Brain microvascular endothelial cell (primary cell): ENCODE measurements around the gene SPARCL1.

Source experiments
- DNase-seq: peaks from one replicate; pipeline ENCODE4 v3.0.0-alpha.2; 2020
- H3K27ac ChIP-seq: fragments of 250-450 bp; sonication (Bioruptor Pico); 2 replicates; pipeline ENCODE4 v1.5.1; 2020; ENCODE audit warnings: mild to moderate bottlenecking, moderate library complexity
- H3K27me3 ChIP-seq: fragments of 250-450 bp; sonication (Bioruptor Pico); replicated peaks from 2 replicates; pipeline ENCODE4 v1.5.1; 2020; ENCODE audit warnings: mild to moderate bottlenecking
- H3K36me3 ChIP-seq: fragments of 250-450 bp; sonication (Bioruptor Pico); replicated peaks from 2 replicates; pipeline ENCODE4 v1.5.1; 2020; ENCODE audit warnings: mild to moderate bottlenecking
- H3K4me3 ChIP-seq: 2 replicates; pipeline ENCODE4 v1.5.1; 2011; ENCODE audit warnings: low read depth, mild to moderate bottlenecking, control low read depth, low read length, moderate library complexity
- in situ Hi-C: cut with HindIII; loops from 2 replicates; pipeline ENCODE4 v1.10.0; 2017; ENCODE audit warnings: low sequenced_read_pairs, low pct_ligation_motif_present
- TF ChIP-seq, protein P1 (sequence below): IDR thresholded peaks from 2 replicates; pipeline ENCODE4 v1.5.1; 2011; ENCODE audit warnings: low read depth, mild to moderate bottlenecking, moderate library complexity, low read length, control low read depth, inconsistent platforms; ENCODE audit errors: missing control alignments

SPARCL1 gene

DNA sequence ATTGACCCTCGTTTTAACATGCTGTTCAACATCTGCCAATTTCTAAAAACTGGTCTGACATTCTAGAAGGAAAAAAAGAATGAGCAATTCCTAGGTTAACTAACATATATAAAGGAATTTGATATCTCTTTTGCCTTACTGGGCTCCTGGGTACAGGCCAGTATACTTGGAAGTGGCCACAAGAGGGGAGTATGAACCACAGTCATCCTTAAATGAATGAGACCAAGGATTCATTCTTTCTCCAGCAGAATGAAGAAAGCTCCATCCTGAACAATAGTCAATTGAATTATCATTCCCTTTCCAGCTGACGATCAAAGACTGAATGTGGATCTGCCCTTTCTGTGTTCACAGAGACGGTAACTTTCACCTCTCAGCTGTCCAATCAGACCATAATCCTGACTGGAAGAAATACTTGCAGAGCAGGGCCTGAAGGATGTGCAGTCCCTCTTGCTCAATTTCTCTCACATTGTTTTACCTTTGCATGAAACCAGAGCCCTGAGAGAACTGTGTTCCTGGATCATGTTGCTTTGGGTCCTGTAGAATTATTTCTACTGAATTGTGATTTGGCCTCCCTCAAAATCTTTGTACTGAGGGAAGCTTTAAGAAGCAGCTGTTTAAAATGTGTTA lies 14.8 kb upstream of the SPARCL1 start:
- DNase-seq: peak; percentile 59
- in situ Hi-C loops: loop anchor here (25.0 kb wide), 1 partner anchor 293 kb away; the partner anchor contains the start of gene MEPE
- Histone ChIP-seq H3K27ac (no peak overlapping the region), H3K36me3 (no peaks in the 10 kb centered on the region), H3K27me3 (no peaks in the 10 kb centered on the region), H3K4me3 (no peak overlapping the region)
- TF ChIP-seq, protein P1, sequence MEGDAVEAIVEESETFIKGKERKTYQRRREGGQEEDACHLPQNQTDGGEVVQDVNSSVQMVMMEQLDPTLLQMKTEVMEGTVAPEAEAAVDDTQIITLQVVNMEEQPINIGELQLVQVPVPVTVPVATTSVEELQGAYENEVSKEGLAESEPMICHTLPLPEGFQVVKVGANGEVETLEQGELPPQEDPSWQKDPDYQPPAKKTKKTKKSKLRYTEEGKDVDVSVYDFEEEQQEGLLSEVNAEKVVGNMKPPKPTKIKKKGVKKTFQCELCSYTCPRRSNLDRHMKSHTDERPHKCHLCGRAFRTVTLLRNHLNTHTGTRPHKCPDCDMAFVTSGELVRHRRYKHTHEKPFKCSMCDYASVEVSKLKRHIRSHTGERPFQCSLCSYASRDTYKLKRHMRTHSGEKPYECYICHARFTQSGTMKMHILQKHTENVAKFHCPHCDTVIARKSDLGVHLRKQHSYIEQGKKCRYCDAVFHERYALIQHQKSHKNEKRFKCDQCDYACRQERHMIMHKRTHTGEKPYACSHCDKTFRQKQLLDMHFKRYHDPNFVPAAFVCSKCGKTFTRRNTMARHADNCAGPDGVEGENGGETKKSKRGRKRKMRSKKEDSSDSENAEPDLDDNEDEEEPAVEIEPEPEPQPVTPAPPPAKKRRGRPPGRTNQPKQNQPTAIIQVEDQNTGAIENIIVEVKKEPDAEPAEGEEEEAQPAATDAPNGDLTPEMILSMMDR: peak; percentile 77

DNA sequence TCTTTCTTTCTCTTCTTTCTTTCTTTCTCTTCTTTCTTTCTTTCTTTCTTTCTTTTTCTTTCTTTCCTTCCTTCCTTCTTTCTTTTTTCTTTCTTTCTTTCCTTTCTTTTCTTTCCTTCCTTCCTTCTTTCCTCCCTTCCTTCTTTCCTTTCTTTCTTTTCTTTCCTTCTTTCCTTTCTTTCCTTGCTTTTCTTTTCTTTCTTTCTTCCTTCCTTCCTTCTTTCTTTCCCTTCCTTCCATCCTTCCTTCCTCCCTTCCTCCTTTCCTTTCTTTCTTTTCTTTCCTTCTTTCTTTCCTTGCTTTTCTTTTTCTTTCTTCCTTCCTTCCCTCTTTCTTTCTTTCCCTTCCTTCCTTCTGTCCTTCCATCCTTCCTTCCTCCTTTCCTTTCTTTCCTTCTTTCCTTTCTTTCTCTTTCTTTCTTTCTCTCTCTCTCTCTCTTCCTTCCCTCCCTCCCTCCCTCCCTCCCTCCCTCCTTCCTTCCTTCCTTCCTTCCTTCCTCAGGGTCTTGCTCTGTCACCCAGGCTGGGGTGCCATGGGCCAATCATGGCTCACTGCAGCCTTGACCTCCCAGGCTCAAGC lies 13.6 kb upstream of the SPARCL1 start:
- H3K36me3 ChIP-seq: no peaks in the 10 kb centered on the region
- no peak overlapping the region for H3K27ac ChIP-seq
- TF ChIP-seq, protein P1: no peak
- in situ Hi-C loops: loop anchor here (25.0 kb wide), 1 partner anchor 294 kb away; the partner anchor contains the start of gene MEPE
- DNase-seq: no peak
- H3K27me3 ChIP-seq: no peaks in the 10 kb centered on the region
- H3K4me3 ChIP-seq: no peak overlapping the region

DNA sequence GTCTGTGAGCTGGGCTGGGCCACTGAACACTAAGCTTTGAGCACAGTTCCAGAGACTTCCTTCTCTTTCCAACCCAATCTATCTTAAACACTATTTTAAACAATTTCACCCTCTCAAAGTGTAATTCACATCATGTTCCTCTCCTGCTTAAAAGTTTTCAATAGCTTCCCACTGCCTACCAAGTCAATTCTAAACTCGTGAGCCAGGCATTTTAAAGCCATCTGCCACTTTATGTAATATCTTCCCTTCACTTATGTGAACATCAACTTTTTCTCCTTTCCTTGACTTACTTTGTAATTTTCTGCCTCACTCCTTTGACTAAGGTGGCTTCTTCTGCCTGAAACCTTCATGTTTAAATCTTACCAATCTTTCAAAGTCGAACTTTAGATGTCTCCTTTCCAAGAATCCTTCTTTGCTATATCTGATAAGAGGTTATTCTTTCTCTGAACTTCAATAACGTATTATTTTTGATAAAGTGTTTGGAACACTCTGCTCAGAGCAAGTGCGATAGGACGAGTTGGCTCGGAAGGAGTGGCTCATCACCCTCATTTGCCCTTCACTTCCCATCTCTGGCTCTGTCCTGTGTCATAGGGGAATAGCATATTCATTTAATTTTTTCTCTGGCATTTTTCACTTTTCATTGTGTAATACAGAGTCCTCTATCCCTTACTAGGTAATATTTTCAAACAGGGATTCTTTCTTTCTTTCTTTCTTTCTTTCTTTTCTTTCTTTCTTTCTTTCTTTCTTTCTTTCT lies 13.0 kb upstream of the SPARCL1 start:
- Histone ChIP-seq H3K36me3 (no peaks in the 10 kb centered on the region), H3K27ac (no peak overlapping the region), H3K27me3 (no peaks in the 10 kb centered on the region), H3K4me3 (no peak overlapping the region)
- no peak for DNase-seq
- in situ Hi-C loops: loop anchor here (25.0 kb wide), 1 partner anchor 295 kb away; the partner anchor contains the start of gene MEPE
- TF ChIP-seq, protein P1: no peak

DNA sequence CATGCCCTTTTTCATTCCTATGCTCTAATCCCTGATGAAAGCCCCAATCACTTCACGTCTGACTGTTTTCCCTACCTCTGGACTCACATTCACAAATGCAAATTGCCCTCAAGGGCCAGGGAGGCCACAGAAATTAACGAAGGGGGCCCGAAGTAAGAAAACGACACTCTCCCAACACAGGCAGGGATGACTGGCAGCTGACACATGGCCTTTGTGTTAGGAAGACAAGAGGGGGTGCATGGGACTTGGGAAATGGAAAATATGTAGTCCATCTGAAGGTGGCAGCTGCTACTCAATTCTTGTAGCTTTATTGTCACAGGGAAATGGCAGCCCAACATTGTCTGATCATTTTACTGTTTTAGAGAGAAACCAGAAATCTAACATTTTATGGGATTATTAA lies 12.3 kb upstream of the SPARCL1 start:
- no peak for DNase-seq
- Histone ChIP-seq H3K27ac (no peak overlapping the region), H3K4me3 (no peak overlapping the region), H3K27me3 (no peaks in the 10 kb centered on the region), H3K36me3 (no peaks in the 10 kb centered on the region)
- TF ChIP-seq, protein P1: no peak
- in situ Hi-C loops: loop anchor here (25.0 kb wide), 1 partner anchor 296 kb away; the partner anchor contains the start of gene MEPE

DNA sequence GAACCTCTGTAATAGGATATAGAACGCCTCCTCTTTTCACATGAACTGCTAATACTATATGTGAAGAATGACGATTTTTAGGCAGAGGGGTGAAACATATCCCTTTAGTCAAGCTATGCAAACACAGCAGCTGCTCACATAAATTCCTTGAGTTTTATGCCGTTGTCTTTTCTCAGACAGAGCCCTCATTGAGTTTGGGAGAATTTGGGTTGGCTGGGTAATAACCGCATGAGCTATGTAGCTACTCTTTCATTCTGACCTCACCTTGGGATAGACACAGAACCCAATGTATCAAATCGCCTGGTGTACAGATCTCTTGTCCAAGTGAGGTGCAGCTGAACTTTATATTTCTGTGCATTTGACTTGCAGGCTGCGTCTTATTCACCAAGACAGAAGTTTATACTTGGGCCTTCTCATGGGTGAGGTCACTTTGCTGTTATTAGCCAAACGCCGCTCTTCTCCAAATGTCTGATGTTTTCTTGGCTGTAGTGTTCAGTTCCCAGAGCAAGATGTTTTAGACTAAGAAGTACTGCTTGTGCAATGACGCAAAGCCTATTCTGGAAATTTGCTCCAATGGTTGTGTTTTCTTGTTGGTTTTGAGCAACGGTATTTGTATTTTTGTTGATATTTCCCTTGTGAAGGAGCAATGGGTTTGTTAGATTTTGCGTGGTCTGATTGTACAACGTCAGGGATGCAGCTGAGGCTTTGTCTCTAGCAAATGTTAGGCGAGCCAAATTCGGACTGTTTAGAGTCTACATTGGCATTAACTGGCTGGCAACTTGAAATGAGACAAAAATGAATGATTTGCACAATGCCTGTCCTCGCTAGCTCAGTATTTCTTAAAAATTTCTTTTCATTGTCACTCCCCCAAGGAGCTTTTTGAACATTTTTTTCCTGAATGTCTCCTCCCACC lies 11.2 kb upstream of the SPARCL1 start:
- Histone ChIP-seq H3K27ac (no peak overlapping the region), H3K27me3 (no peaks in the 10 kb centered on the region), H3K4me3 (no peak overlapping the region), H3K36me3 (no peaks in the 10 kb centered on the region)
- TF ChIP-seq, protein P1: no peak
- no peak for DNase-seq
- in situ Hi-C loops: loop anchor here (25.0 kb wide), 1 partner anchor 297 kb away; the partner anchor contains the start of gene MEPE
